ENCODE results near the gene ARHGEF28.

The ARHGEF28 gene

DNA sequence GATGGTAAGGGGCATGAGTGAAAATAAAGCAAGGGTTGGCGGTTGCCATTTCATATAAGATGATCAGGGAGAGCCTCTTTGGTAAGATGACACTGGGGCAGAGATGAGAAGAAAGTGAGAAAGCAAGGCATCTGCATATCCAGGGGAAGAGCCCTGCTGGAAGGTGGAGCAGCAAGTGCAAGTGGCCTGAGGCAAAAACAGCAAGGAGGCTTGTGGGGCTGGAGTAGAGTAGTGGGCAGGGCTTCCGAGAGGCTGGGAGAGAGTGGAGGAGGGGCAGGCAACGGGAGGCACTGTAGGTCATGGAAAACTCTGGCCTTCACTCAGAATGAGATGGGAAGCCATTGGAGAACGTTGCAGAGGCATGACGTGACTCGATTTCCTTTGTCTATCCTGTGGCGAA is 199.2 kb downstream of the ARHGEF28 start:
- no peak overlapping the region for H3K27ac ChIP-seq (ENCODE audit: low read depth, low read length)
- TF ChIP-seq EZH2phosphoT487 (IDR thresholded peaks at IDR 0.05; ENCODE audit: borderline replicate concordance, low read length) = no peak
- TF ChIP-seq, protein P1, sequence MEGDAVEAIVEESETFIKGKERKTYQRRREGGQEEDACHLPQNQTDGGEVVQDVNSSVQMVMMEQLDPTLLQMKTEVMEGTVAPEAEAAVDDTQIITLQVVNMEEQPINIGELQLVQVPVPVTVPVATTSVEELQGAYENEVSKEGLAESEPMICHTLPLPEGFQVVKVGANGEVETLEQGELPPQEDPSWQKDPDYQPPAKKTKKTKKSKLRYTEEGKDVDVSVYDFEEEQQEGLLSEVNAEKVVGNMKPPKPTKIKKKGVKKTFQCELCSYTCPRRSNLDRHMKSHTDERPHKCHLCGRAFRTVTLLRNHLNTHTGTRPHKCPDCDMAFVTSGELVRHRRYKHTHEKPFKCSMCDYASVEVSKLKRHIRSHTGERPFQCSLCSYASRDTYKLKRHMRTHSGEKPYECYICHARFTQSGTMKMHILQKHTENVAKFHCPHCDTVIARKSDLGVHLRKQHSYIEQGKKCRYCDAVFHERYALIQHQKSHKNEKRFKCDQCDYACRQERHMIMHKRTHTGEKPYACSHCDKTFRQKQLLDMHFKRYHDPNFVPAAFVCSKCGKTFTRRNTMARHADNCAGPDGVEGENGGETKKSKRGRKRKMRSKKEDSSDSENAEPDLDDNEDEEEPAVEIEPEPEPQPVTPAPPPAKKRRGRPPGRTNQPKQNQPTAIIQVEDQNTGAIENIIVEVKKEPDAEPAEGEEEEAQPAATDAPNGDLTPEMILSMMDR (IDR thresholded peaks at IDR 0.05; ENCODE audit: low read depth, low read length, poor library complexity, severe bottlenecking) = no peak
- H3F3A ChIP-seq (ENCODE audit: control insufficient read depth, insufficient read depth) = no peaks in the 10 kb centered on the region
- H3K27me3 ChIP-seq (ENCODE audit: control insufficient read depth, low read length) = no peaks in the 10 kb centered on the region
- no peaks in the 10 kb centered on the region for H4K20me1 ChIP-seq (ENCODE audit: control insufficient read depth, insufficient read depth, low read depth, low read length)
- no peak overlapping the region for H3K4me2 ChIP-seq (ENCODE audit: low read length)
- no peaks in the 10 kb centered on the region for H3K36me3 ChIP-seq (ENCODE audit: control insufficient read depth, low read length)
- H3K4me3 ChIP-seq (ENCODE audit: low read length) = no peak overlapping the region
- no peaks in the 10 kb centered on the region for H3K79me2 ChIP-seq (ENCODE audit: control insufficient read depth, low read length)
- H3K9me3 ChIP-seq (ENCODE audit: control insufficient read depth, insufficient read depth, low read length) = no peaks in the 10 kb centered on the region
- no peaks in the 10 kb centered on the region for H3K9me2 ChIP-seq (replicated peaks; ENCODE audit: control insufficient read depth, low read length)
- no peaks in the 10 kb centered on the region for H3K4me1 ChIP-seq (ENCODE audit: control insufficient read depth, low read length)

DNA sequence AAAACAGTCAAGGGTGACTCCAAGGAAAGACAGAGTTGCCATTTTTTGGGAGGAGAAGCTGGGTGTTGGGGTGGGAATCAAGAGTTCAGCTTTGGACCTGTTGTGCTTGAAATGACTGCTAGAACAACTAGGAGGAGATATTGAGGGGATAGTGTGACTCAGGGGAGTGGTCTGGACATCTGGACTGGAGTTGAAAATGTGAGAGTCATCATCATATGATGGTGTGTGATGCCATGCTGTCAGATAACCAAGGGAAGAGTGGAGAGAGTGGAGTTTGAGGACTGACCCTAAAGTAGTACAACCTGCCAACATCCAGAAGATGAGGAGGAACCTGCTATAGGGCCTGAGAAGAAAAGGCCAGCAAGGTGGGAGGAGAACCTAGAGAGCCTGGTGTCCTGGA is 199.7 kb downstream of the ARHGEF28 start:
- TF ChIP-seq, protein P1 (IDR thresholded peaks at IDR 0.05; ENCODE audit: low read depth, low read length, poor library complexity, severe bottlenecking) = no peak
- TF ChIP-seq EZH2phosphoT487 (IDR thresholded peaks at IDR 0.05; ENCODE audit: borderline replicate concordance, low read length) = no peak
- H3K27ac ChIP-seq (ENCODE audit: low read depth, low read length) = no peak overlapping the region
- no peak overlapping the region for H3K4me3 ChIP-seq (ENCODE audit: low read length)
- no peaks in the 10 kb centered on the region for H3K79me2 ChIP-seq (ENCODE audit: control insufficient read depth, low read length)
- H3K9me3 ChIP-seq (ENCODE audit: control insufficient read depth, insufficient read depth, low read length) = no peaks in the 10 kb centered on the region
- no peaks in the 10 kb centered on the region for H4K20me1 ChIP-seq (ENCODE audit: control insufficient read depth, insufficient read depth, low read depth, low read length)
- no peaks in the 10 kb centered on the region for H3F3A ChIP-seq (ENCODE audit: control insufficient read depth, insufficient read depth)
- H3K9me2 ChIP-seq (replicated peaks; ENCODE audit: control insufficient read depth, low read length) = no peaks in the 10 kb centered on the region
- no peak overlapping the region for H3K4me2 ChIP-seq (ENCODE audit: low read length)
- no peaks in the 10 kb centered on the region for H3K4me1 ChIP-seq (ENCODE audit: control insufficient read depth, low read length)
- no peaks in the 10 kb centered on the region for H3K36me3 ChIP-seq (ENCODE audit: control insufficient read depth, low read length)
- H3K27me3 ChIP-seq (ENCODE audit: control insufficient read depth, low read length) = no peaks in the 10 kb centered on the region

DNA sequence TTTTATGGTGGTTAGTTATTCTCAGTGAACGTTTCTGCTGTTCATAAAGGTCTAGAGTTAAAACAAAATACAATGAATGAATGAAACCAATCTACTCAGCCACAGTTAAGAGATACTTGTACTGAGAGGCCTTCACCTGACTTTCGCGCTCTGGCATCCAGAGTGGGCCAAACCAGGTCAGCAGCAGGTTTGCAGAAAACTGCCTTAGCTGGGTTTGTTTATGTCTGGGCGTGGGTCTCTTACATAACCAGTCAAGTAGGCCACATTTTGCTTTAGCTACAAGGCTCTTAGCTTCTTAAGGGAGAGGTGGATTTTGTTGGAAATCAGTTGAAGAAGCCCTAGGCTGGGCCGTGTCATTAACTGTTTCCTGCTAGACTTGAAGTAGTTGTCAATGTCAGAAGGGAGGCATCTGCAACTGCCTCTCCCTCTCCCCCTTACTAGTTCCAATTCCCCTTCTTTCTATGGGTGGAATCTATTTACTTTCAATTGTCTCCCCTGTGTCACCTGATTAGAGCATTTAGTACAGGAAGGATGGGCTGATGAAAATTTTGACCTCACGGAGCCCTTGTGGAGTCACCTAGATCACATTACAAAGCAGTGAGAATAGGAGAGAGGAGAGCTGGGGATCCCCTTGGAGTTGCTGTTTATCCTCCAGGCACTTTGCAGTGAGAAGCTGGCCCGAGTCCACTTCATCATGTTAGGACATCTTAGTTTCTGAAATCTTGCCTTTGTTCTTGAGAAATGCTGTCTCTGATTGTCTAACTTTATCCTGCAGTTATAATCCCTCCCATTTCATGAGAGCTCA is 200.5 kb downstream of the ARHGEF28 start:
- Histone ChIP-seq H3K9me2 (replicated peaks; ENCODE audit: control insufficient read depth, low read length) (no peaks in the 10 kb centered on the region), H3K4me1 (ENCODE audit: control insufficient read depth, low read length) (no peaks in the 10 kb centered on the region), H3K27ac (ENCODE audit: low read depth, low read length) (no peak overlapping the region), H4K20me1 (ENCODE audit: control insufficient read depth, insufficient read depth, low read depth, low read length) (no peaks in the 10 kb centered on the region), H3K36me3 (ENCODE audit: control insufficient read depth, low read length) (no peaks in the 10 kb centered on the region), H3K4me3 (ENCODE audit: low read length) (no peak overlapping the region), H3K4me2 (ENCODE audit: low read length) (no peak overlapping the region), H3K79me2 (ENCODE audit: control insufficient read depth, low read length) (no peaks in the 10 kb centered on the region), H3F3A (ENCODE audit: control insufficient read depth, insufficient read depth) (no peaks in the 10 kb centered on the region), H3K27me3 (ENCODE audit: control insufficient read depth, low read length) (no peaks in the 10 kb centered on the region), H3K9me3 (ENCODE audit: control insufficient read depth, insufficient read depth, low read length) (no peaks in the 10 kb centered on the region)
- TF ChIP-seq, protein P1 (IDR thresholded peaks at IDR 0.05; ENCODE audit: low read depth, low read length, poor library complexity, severe bottlenecking) = no peak
- no peak for TF ChIP-seq EZH2phosphoT487 (IDR thresholded peaks at IDR 0.05; ENCODE audit: borderline replicate concordance, low read length)

All from DOHH2 (cell line).